ENCODE data around the gene TCF4. TPM values are rescaled to one million over a fixed set of nuclear protein-coding genes. Genes with fewer than 3 reads are reported as not detected.

Gene TCF4
- total RNA-seq, 5 donors from 2014 or later (not counting 1 experiment from before 2014, with no cell fraction given) = 2.6 to 11.0 (median 6.6) TPM

DNA sequence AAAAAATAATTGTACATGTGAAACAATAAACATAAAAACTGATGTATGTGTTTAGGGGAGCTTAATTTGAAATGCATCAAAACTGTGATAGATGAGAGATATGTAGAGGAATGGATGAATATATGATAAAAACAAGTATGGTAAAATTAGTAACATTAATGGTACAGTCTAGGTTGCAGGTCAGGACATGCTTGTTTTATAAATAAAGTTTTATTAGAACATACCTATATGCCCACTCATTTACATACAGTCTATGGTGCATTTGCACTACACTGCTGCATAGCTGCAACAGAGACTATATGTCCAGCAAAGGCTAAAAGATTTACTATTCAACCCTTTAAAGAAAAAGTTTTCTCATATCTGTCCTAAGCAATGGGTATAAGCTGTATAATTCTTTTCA is 392.1 kb downstream of the TCF4 start:
- Histone ChIP-seq H3K9me3 (no peaks in the 10 kb centered on the region), H3K36me3 (ENCODE audit: control insufficient read depth in 2 of 2, extremely low read depth in 1 of 2, insufficient read depth in 1 of 2, low read length in 1 of 2) (no peaks in the 10 kb centered on the region), H3K27me3 (replicated peaks in 1 of 2; ENCODE audit: control insufficient read depth in 2 of 2, extremely low read depth in 1 of 2, insufficient read depth in 2 of 2, low read length in 1 of 2) (no peaks in the 10 kb centered on the region), H3K4me3 (ENCODE audit: control insufficient read depth in 1 of 2, extremely low read depth in 1 of 2, low read length in 1 of 2) (no peak overlapping the region), H3K27ac (ENCODE audit: low read length) (no peak overlapping the region), H3K4me1 (ENCODE audit: control insufficient read depth in 1 of 2, extremely low read depth in 1 of 2, insufficient read depth in 2 of 2, low read length in 2 of 2) (no peaks in the 10 kb centered on the region)
- no peak overlapping the region for H3K27ac Mint-ChIP-seq
- DNase-seq (no peak), ATAC-seq (replicated peaks in 1 of 4) (no peak)
- ChIA-PET POLR2A (no interaction called here), CTCF (no interaction called here)
- no peaks in the 10 kb centered on the region for H3K4me1 Mint-ChIP-seq
- H3K27me3 Mint-ChIP-seq = peaks cover 0 to 3% of the 10 kb centered on the region in 2 donors
- H3K9me3 Mint-ChIP-seq = no peaks in the 10 kb centered on the region
- no peak overlapping the region for H3K4me3 Mint-ChIP-seq
- H3K36me3 Mint-ChIP-seq = no peaks in the 10 kb centered on the region

DNA sequence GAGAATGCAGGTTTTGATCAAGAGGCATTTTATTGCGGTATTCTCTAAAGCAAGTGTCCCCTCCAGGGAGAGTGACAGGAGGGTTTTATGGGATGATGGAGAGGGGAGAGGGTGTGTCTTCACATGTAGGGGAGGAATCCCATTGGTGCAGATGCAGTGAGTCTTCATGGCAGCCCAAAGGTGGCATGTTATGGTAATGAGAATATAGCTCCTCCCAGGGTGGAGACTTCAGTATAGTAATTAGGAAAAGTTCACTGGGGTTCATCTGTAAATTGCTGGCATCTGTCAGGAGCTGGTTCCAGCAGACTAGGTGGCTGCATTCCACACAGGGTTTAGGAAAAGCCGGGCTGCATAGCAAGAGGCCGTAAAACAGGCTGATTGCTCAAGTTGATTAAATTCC is 398.0 kb downstream of the TCF4 start:
- DNase-seq (no peak), ATAC-seq (replicated peaks in 1 of 4) (no peak)
- Histone ChIP-seq H3K4me1 (ENCODE audit: control insufficient read depth in 1 of 2, extremely low read depth in 1 of 2, insufficient read depth in 2 of 2, low read length in 2 of 2) (no peaks in the 10 kb centered on the region), H3K27me3 (replicated peaks in 1 of 2; ENCODE audit: control insufficient read depth in 2 of 2, extremely low read depth in 1 of 2, insufficient read depth in 2 of 2, low read length in 1 of 2) (no peaks in the 10 kb centered on the region), H3K4me3 (ENCODE audit: control insufficient read depth in 1 of 2, extremely low read depth in 1 of 2, low read length in 1 of 2) (no peak overlapping the region), H3K36me3 (ENCODE audit: control insufficient read depth in 2 of 2, extremely low read depth in 1 of 2, insufficient read depth in 1 of 2, low read length in 1 of 2) (no peaks in the 10 kb centered on the region), H3K9me3 (no peaks in the 10 kb centered on the region), H3K27ac (ENCODE audit: low read length) (no peak overlapping the region)
- Mint-ChIP-seq H3K27ac (no peak overlapping the region), H3K36me3 (no peaks in the 10 kb centered on the region), H3K27me3 (peaks cover 3% of the 10 kb centered on the region in 2 donors), H3K9me3 (no peaks in the 10 kb centered on the region), H3K4me1 (no peaks in the 10 kb centered on the region), H3K4me3 (no peak overlapping the region)
- POLR2A ChIA-PET = no interaction called here
- CTCF ChIA-PET = no interaction called here
- 100% methylated on average over 1 of the region's 3 CpGs for WGBS (ENCODE audit: insufficient coverage)

DNA sequence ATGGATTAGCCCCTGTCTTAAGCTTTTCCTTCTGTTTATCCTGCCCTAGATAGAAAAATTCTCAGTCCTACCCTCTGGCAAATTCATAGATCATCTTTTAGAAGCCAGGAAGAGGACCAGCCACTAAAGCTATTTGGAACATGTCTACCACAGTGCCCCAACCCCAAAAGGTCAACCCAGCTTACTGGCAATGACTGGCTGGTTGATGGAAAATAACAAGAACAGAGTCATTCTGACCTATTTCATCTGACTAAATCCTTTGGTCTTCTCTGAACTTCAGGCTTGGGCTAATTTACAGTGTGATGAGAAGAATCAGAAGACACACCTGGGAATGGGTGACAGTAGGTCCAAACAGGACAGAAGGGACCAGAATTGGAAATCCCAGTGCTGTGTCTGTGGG is 401.4 kb downstream of the TCF4 start:
- no peaks in the 10 kb centered on the region for H3K36me3 Mint-ChIP-seq

DNA sequence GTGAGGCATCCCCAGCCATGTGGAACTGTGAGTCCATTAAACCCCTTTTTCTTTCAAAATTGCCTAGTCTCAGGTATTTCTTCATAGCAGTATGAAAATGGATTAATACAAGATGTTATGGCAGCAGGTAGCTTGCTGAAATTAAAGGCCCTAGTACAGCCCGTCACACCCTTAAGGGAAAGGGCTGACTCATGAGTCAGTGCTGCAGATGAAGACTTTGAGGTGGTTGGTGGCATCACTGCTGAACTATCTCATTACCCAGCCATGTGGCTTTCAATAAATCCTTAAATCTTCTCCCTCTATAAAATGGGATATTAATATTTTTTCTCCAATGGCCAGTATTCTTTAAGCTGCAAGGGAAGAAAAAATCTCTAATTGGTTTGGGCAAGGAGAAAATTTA is 402.6 kb downstream of the TCF4 start:
- Mint-ChIP-seq H3K4me3 (no peak overlapping the region), H3K9me3 (peaks cover 0 to 4% (median 0%) of the 10 kb centered on the region in 3 donors), H3K27me3 (peaks cover 0 to 3% of the 10 kb centered on the region in 2 donors), H3K36me3 (no peaks in the 10 kb centered on the region), H3K4me1 (no peaks in the 10 kb centered on the region), H3K27ac (no peak overlapping the region)
- no CpG with 5 or more reads among the region's 1 CpG for WGBS (ENCODE audit: insufficient coverage)
- no peaks in the 10 kb centered on the region for H3K27me3 ChIP-seq (replicated peaks in 1 of 2; ENCODE audit: control insufficient read depth in 2 of 2, extremely low read depth in 1 of 2, insufficient read depth in 2 of 2, low read length in 1 of 2)
- CTCF ChIA-PET = no interaction called here
- POLR2A ChIA-PET = no interaction called here
- H3K36me3 ChIP-seq (ENCODE audit: control insufficient read depth in 2 of 2, extremely low read depth in 1 of 2, insufficient read depth in 1 of 2, low read length in 1 of 2) = no peaks in the 10 kb centered on the region
- H3K9me3 ChIP-seq = no peaks in the 10 kb centered on the region
- no peak overlapping the region for H3K4me3 ChIP-seq (ENCODE audit: control insufficient read depth in 1 of 2, extremely low read depth in 1 of 2, low read length in 1 of 2)
- no peak overlapping the region for H3K27ac ChIP-seq (ENCODE audit: low read length)
- no peak for DNase-seq
- ATAC-seq (replicated peaks in 1 of 4) = no peak
- no peaks in the 10 kb centered on the region for H3K4me1 ChIP-seq (ENCODE audit: control insufficient read depth in 1 of 2, extremely low read depth in 1 of 2, insufficient read depth in 2 of 2, low read length in 2 of 2)

More for the DNA sequence above, 401.4 kb downstream of the TCF4 start:
- ChIA-PET POLR2A (no interaction called here), CTCF (no interaction called here)
- ATAC-seq (replicated peaks in 1 of 4) (no peak), DNase-seq (no peak)
- no peak overlapping the region for H3K4me3 ChIP-seq (ENCODE audit: control insufficient read depth in 1 of 2, extremely low read depth in 1 of 2, low read length in 1 of 2)
- H3K4me1 ChIP-seq (ENCODE audit: control insufficient read depth in 1 of 2, extremely low read depth in 1 of 2, insufficient read depth in 2 of 2, low read length in 2 of 2) = no peaks in the 10 kb centered on the region
- H3K27ac ChIP-seq (ENCODE audit: low read length) = no peak overlapping the region
- Mint-ChIP-seq H3K4me1 (no peaks in the 10 kb centered on the region), H3K27me3 (peaks cover 3% of the 10 kb centered on the region in 2 donors), H3K27ac (no peak overlapping the region), H3K9me3 (peaks cover 0 to 4% (median 0%) of the 10 kb centered on the region in 3 donors), H3K4me3 (no peak overlapping the region)
- no peaks in the 10 kb centered on the region for H3K27me3 ChIP-seq (replicated peaks in 1 of 2; ENCODE audit: control insufficient read depth in 2 of 2, extremely low read depth in 1 of 2, insufficient read depth in 2 of 2, low read length in 1 of 2)
- H3K36me3 ChIP-seq (ENCODE audit: control insufficient read depth in 2 of 2, extremely low read depth in 1 of 2, insufficient read depth in 1 of 2, low read length in 1 of 2) = no peaks in the 10 kb centered on the region
- no peaks in the 10 kb centered on the region for H3K9me3 ChIP-seq

DNA sequence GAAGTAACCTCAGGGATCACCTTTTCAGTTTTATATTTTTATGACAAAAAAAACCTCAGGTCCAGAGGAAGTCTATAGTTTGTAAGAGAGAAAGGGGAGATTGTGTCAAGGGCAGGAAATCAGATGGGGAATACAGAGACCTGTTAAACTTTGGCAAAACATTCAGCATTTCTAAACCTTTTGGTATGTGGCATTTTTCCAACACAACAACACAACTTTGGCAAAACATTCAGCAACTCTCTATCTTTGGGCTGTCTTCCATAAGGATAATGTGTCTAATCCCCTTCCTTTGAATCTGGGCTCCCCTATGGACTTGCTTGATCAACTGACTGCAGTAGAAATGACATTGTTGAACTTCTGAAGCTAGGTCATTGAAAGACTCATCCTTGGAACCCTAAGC is 408.2 kb downstream of the TCF4 start:
- H3K36me3 Mint-ChIP-seq = no peaks in the 10 kb centered on the region

DNA sequence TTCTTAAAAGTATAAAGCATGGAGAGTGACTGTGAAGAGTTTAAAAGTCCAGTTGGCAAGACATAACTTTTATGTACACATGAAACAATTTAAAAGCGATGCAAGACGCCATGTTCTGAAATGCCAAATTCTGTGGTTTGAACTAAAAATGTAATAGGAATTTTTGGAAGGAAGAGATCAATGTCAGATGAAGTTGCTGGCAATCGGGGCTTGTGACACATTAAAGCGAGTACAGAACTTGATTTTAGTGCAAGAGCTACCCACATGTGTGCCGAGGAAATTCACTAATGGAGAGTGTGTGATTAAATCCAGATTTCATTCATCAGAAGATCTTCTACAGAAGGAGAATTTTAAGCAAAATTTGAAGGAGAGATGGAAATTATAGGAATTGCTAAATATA is 408.6 kb downstream of the TCF4 start:
- ChIA-PET CTCF (no interaction called here), POLR2A (no interaction called here)
- Mint-ChIP-seq H3K9me3 (peaks cover under 1 to 9% (median 4%) of the 10 kb centered on the region in 3 donors), H3K4me1 (no peaks in the 10 kb centered on the region), H3K27ac (no peak overlapping the region), H3K36me3 (no peaks in the 10 kb centered on the region), H3K27me3 (no peaks in the 10 kb centered on the region), H3K4me3 (no peak overlapping the region)
- Histone ChIP-seq H3K27ac (ENCODE audit: low read length) (no peak overlapping the region), H3K4me3 (ENCODE audit: control insufficient read depth in 1 of 2, extremely low read depth in 1 of 2, low read length in 1 of 2) (no peak overlapping the region), H3K9me3 (no peaks in the 10 kb centered on the region), H3K27me3 (replicated peaks in 1 of 2; ENCODE audit: control insufficient read depth in 2 of 2, extremely low read depth in 1 of 2, insufficient read depth in 2 of 2, low read length in 1 of 2) (no peaks in the 10 kb centered on the region), H3K36me3 (ENCODE audit: control insufficient read depth in 2 of 2, extremely low read depth in 1 of 2, insufficient read depth in 1 of 2, low read length in 1 of 2) (no peaks in the 10 kb centered on the region), H3K4me1 (ENCODE audit: control insufficient read depth in 1 of 2, extremely low read depth in 1 of 2, insufficient read depth in 2 of 2, low read length in 2 of 2) (no peaks in the 10 kb centered on the region)
- DNase-seq (no peak), ATAC-seq (replicated peaks in 1 of 4) (no peak)
- 79% methylated on average over 4 of the region's 5 CpGs for WGBS (ENCODE audit: insufficient coverage)

More for the DNA sequence above, 408.2 kb downstream of the TCF4 start:
- ChIA-PET POLR2A (no interaction called here), CTCF (no interaction called here)
- Histone ChIP-seq H3K36me3 (ENCODE audit: control insufficient read depth in 2 of 2, extremely low read depth in 1 of 2, insufficient read depth in 1 of 2, low read length in 1 of 2) (no peaks in the 10 kb centered on the region), H3K27ac (ENCODE audit: low read length) (no peak overlapping the region), H3K4me3 (ENCODE audit: control insufficient read depth in 1 of 2, extremely low read depth in 1 of 2, low read length in 1 of 2) (no peak overlapping the region), H3K9me3 (no peaks in the 10 kb centered on the region), H3K27me3 (replicated peaks in 1 of 2; ENCODE audit: control insufficient read depth in 2 of 2, extremely low read depth in 1 of 2, insufficient read depth in 2 of 2, low read length in 1 of 2) (no peaks in the 10 kb centered on the region), H3K4me1 (ENCODE audit: control insufficient read depth in 1 of 2, extremely low read depth in 1 of 2, insufficient read depth in 2 of 2, low read length in 2 of 2) (no peaks in the 10 kb centered on the region)
- DNase-seq = no peak
- Mint-ChIP-seq H3K4me1 (no peaks in the 10 kb centered on the region), H3K27me3 (no peaks in the 10 kb centered on the region), H3K27ac (no peak overlapping the region), H3K4me3 (no peak overlapping the region), H3K9me3 (peaks cover 0 to 9% (median 3%) of the 10 kb centered on the region in 3 donors)
- no peak for ATAC-seq (replicated peaks in 1 of 4)

DNA sequence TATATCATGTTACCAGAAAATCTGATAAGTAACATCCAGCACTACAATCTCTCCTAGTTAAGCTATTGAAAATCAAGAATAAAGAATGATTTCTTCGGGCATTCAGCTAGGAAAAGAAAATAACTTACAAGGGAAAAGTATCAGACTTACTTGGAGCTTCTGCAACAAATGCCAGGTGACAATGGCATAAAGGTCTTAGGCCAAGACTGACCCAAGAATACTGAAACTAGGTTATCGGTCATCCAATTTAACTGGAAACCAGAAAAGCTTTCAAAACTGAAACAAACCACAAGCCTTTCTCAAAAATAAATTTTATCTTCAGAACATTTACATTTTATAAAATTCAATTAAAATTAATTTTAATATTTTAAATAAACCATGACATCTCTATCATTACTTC is 414.7 kb downstream of the TCF4 start:
- Histone ChIP-seq H3K27ac (ENCODE audit: low read length) (no peak overlapping the region), H3K36me3 (ENCODE audit: control insufficient read depth in 2 of 2, extremely low read depth in 1 of 2, insufficient read depth in 1 of 2, low read length in 1 of 2) (no peaks in the 10 kb centered on the region), H3K4me3 (ENCODE audit: control insufficient read depth in 1 of 2, extremely low read depth in 1 of 2, low read length in 1 of 2) (no peak overlapping the region), H3K9me3 (no peaks in the 10 kb centered on the region), H3K27me3 (replicated peaks in 1 of 2; ENCODE audit: control insufficient read depth in 2 of 2, extremely low read depth in 1 of 2, insufficient read depth in 2 of 2, low read length in 1 of 2) (no peaks in the 10 kb centered on the region), H3K4me1 (ENCODE audit: control insufficient read depth in 1 of 2, extremely low read depth in 1 of 2, insufficient read depth in 2 of 2, low read length in 2 of 2) (no peaks in the 10 kb centered on the region)
- peaks cover 0 to 1% of the 10 kb centered on the region in 2 donors for H3K27me3 Mint-ChIP-seq
- ATAC-seq (replicated peaks in 1 of 4) (no peak), DNase-seq (no peak)
- H3K36me3 Mint-ChIP-seq = no peaks in the 10 kb centered on the region
- ChIA-PET POLR2A (no interaction called here), CTCF (no interaction called here)
- H3K4me3 Mint-ChIP-seq = no peak overlapping the region
- 60% methylated on average over 1 of the region's 2 CpGs for WGBS (ENCODE audit: insufficient coverage)
- H3K9me3 Mint-ChIP-seq = peaks cover 3 to 21% (median 11%) of the 10 kb centered on the region in 3 donors
- no peak overlapping the region for H3K27ac Mint-ChIP-seq
- no peaks in the 10 kb centered on the region for H3K4me1 Mint-ChIP-seq

Data from T-cell (primary cell).